VCaP (cell line): ENCODE results near the gene OR2T33.
"Not testable (repeated sequence)": the region's sequence is repeated elsewhere in the genome, so short reads cannot be mapped to it uniquely, and the experiment has no call there.

Experiments
- H3K27ac ChIP-seq: fragments of 450-650 bp; 2 replicates; pipeline ENCODE4 v1.5.1; 2017
- CTCF ChIP-seq: fragments of 450-650 bp; conservative IDR thresholded peaks from 2 replicates; pipeline ENCODE4 v1.5.1; 2017; ENCODE audit warnings: mild to moderate bottlenecking, moderate library complexity

OR2T33 gene

GRCh38 chr1:248268178-248268577, 9.6 kb downstream of the OR2T33 start:
- no peak overlapping the region for H3K27ac ChIP-seq
- no peak for TF ChIP-seq CTCF

- H3K27ac ChIP-seq, result not testable (repeated sequence)
These were observed 18.5 kb downstream of the OR2T33 start for GRCh38 chr1:248259309-248259708.

- no peak overlapping the region for H3K27ac ChIP-seq
- TF ChIP-seq CTCF, result peak; percentile 87
These were observed 34.6 kb downstream of the OR2T33 start for GRCh38 chr1:248243204-248243603.

- no peak for TF ChIP-seq CTCF
- no peak overlapping the region for H3K27ac ChIP-seq
These were observed 38.3 kb downstream of the OR2T33 start for GRCh38 chr1:248239478-248239877.

- H3K27ac ChIP-seq, result no peak within 1 kb of the TSS
- no peak for TF ChIP-seq CTCF
These were observed 46.7 kb downstream of the OR2T33 start, which contains the start of gene OR2M4 for GRCh38 chr1:248231117-248231516. OR2M4 (plus strand) TSS chr1:248231417; CDS start chr1:248238929, 7,512 bp downstream.

- no peak for TF ChIP-seq CTCF
These were observed 48.3 kb downstream of the OR2T33 start for GRCh38 chr1:248229360-248229908.

GRCh38 chr1:248225537-248225936, 52.2 kb downstream of the OR2T33 start:
- no peak for TF ChIP-seq CTCF
- H3K27ac ChIP-seq, result no peak overlapping the region

More at GRCh38 chr1:248229360-248229908, 48.3 kb downstream of the OR2T33 start:
- no peak overlapping the region for H3K27ac ChIP-seq
